H1 (cell line): ENCODE results near the gene TNRC6A. TPM values are rescaled to one million over a fixed set of nuclear protein-coding genes. Genes with fewer than 3 reads are reported as not detected.

Experiments used
- CTCF ChIA-PET: fragments of 300-600 bp; sonication (Branson Sonifier 250); formaldehyde crosslinking; loops from one replicate; lab custom pipeline; 2021; ENCODE audit not compliant: partially characterized antibody; lab: Charles Lee
- POLR2A ChIA-PET: fragments of 300-600 bp; sonication (Branson Sonifier 250); formaldehyde crosslinking; loops from one replicate; lab custom pipeline; 2021; ENCODE audit warnings: inconsistent platforms; ENCODE audit not compliant: partially characterized antibody; lab: Charles Lee
- DNase-seq, 2 experiments: peaks; one replicate each; pipeline versions ENCODE4 v3.0.0 to v3.0.0-alpha.2; 2010 to 2022; ENCODE audit warnings: low spot score in 2 of 2, low read depth in 1 of 2, mixed read lengths in 1 of 2
- FAIRE-seq: peaks from 2 replicates; lab custom pipeline; 2011; peaks lifted over from hg19 to GRCh38; lab: Jason Lieb, UNC
- H2AFZ ChIP-seq: 2 replicates; pipeline ENCODE4 v1.8.1; 2012; ENCODE audit warnings: low read length, inconsistent platforms
- H2AK5ac ChIP-seq: 2 replicates; pipeline ENCODE4 v1.6.1; 2013; ENCODE audit warnings: low read depth, low read length
- H2BK120ac ChIP-seq: replicated peaks from 2 replicates; pipeline ENCODE3; 2013; ENCODE audit warnings: low read depth, low read length, inconsistent platforms
- H2BK12ac ChIP-seq: 2 replicates; pipeline ENCODE4 v1.6.1; 2013; ENCODE audit warnings: low read depth, low read length
- H2BK15ac ChIP-seq: 2 replicates; pipeline ENCODE4 v1.6.1; 2013; ENCODE audit warnings: low read length
- H2BK20ac ChIP-seq: 2 replicates; pipeline ENCODE4 v1.6.1; 2013; ENCODE audit warnings: low read length
- H2BK5ac ChIP-seq: 2 replicates; pipeline ENCODE4 v1.6.1; 2013; ENCODE audit warnings: low read depth, low read length
- H3K14ac ChIP-seq: 2 replicates; pipeline ENCODE4 v1.6.1; 2013; ENCODE audit warnings: inconsistent platforms; ENCODE audit not compliant: insufficient read length
- H3K18ac ChIP-seq: 2 replicates; pipeline ENCODE4 v1.6.1; 2013; ENCODE audit warnings: low read length; ENCODE audit errors: extremely low read depth
- H3K23ac ChIP-seq: 2 replicates; pipeline ENCODE4 v1.6.1; 2013; ENCODE audit warnings: inconsistent platforms; ENCODE audit not compliant: insufficient read length
- H3K23me2 ChIP-seq: 2 replicates; pipeline ENCODE4 v1.6.1; 2013; ENCODE audit warnings: low read depth, low read length
- H3K27ac ChIP-seq: 2 replicates; pipeline ENCODE4 v1.6.1; 2011; ENCODE audit warnings: low read depth, low read length, inconsistent platforms
- H3K27me3 ChIP-seq, 4 experiments: replicated peaks in 1 of 4; 1 replicate in 1 of 4; 2 replicates in 3 of 4; pipeline versions ENCODE4 v1.6.1 to v1.8.1; 2011 to 2013; ENCODE audit warnings: low read length in 3 of 4, mild to moderate bottlenecking in 3 of 4, inconsistent platforms in 2 of 4, mixed read lengths in 2 of 4, moderate library complexity in 1 of 4; ENCODE audit not compliant: control insufficient read depth in 3 of 4, insufficient read depth in 3 of 4; ENCODE audit errors: extremely low read depth in 1 of 4
- H3K36me3 ChIP-seq, 4 experiments: 2 replicates each; pipeline versions ENCODE4 v1.6.1 to v1.8.1; 2011 to 2013; ENCODE audit warnings: mild to moderate bottlenecking in 4 of 4, low read length in 3 of 4, moderate library complexity in 2 of 4, control low read depth in 1 of 4, inconsistent platforms in 1 of 4; ENCODE audit not compliant: insufficient read depth in 4 of 4, control insufficient read depth in 2 of 4
- H3K4ac ChIP-seq: replicated peaks from 2 replicates; pipeline ENCODE3; 2013; ENCODE audit warnings: low read length, low read depth, mixed read lengths, inconsistent platforms; ENCODE audit not compliant: insufficient read length
- H3K4me1 ChIP-seq, 4 experiments: replicated peaks in 1 of 4; 1 replicate in 1 of 4; 2 replicates in 3 of 4; pipeline versions ENCODE4 v1.6.1 to v1.8.1; 2011 to 2013; ENCODE audit warnings: low read length in 3 of 4, inconsistent platforms in 2 of 4, mixed read lengths in 1 of 4; ENCODE audit not compliant: insufficient read depth in 4 of 4, control insufficient read depth in 3 of 4
- H3K4me2 ChIP-seq, 2 experiments: 2 replicates each; pipeline versions ENCODE4 v1.6.1 to v1.8.1; 2011 to 2013; ENCODE audit warnings: low read depth in 2 of 2, low read length in 2 of 2, control low read depth in 1 of 2, inconsistent platforms in 1 of 2, mild to moderate bottlenecking in 1 of 2; ENCODE audit not compliant: insufficient read depth in 1 of 2
- H3K4me3 ChIP-seq, 4 experiments: fragments of 200-600, 300-600 bp in 1 of 4; sonication (generic), shearing (Covaris generic), sonication (Bioruptor Twin) in 1 of 4; 2 replicates each; pipeline versions ENCODE4 v1.5.1 to v1.8.1; 2011 to 2016; ENCODE audit warnings: low read length in 4 of 4, low read depth in 3 of 4, control low read depth in 2 of 4, inconsistent platforms in 2 of 4, mild to moderate bottlenecking in 2 of 4, mixed read lengths in 1 of 4, moderate library complexity in 1 of 4; ENCODE audit not compliant: insufficient read depth in 2 of 4; ENCODE audit errors: extremely low read depth in 1 of 4
- H3K56ac ChIP-seq: replicated peaks from 2 replicates; pipeline ENCODE3; 2013; ENCODE audit warnings: low read depth, mild to moderate bottlenecking, mixed read lengths, low read length, inconsistent platforms; ENCODE audit not compliant: insufficient read length
- H3K79me1 ChIP-seq: 2 replicates; pipeline ENCODE4 v1.6.1; 2013; ENCODE audit warnings: low read depth, low read length, control low read depth
- H3K79me2 ChIP-seq, 2 experiments: 2 replicates each; pipeline versions ENCODE4 v1.6.1 to v1.8.1; 2012 to 2013; ENCODE audit warnings: low read length in 2 of 2, mild to moderate bottlenecking in 2 of 2, inconsistent platforms in 1 of 2; ENCODE audit not compliant: insufficient read depth in 2 of 2, control insufficient read depth in 1 of 2
- H3K9ac ChIP-seq, 4 experiments: replicated peaks in 1 of 4; 1 replicate in 1 of 4; 2 replicates in 3 of 4; pipeline versions ENCODE4 v1.6.1 to v1.8.1; 2011 to 2013; ENCODE audit warnings: low read depth in 3 of 4, low read length in 3 of 4, control low read depth in 2 of 4, mild to moderate bottlenecking in 2 of 4, moderate library complexity in 2 of 4, inconsistent platforms in 1 of 4; ENCODE audit errors: extremely low read depth in 1 of 4
- H3K9me3 ChIP-seq, 2 experiments: 2 replicates each; pipeline versions ENCODE4 v1.6.1 to v1.8.1; 2012 to 2013; ENCODE audit warnings: mild to moderate bottlenecking in 2 of 2, moderate library complexity in 2 of 2, control low read depth in 1 of 2, inconsistent platforms in 1 of 2, low read depth in 1 of 2, low read length in 1 of 2, mixed read lengths in 1 of 2; ENCODE audit not compliant: insufficient read depth in 2 of 2
- H4K20me1 ChIP-seq, 2 experiments: replicated peaks in 1 of 2; 2 replicates each; pipeline versions ENCODE3 to v1.8.1; 2011 to 2013; ENCODE audit warnings: inconsistent platforms in 2 of 2, low read length in 2 of 2, mild to moderate bottlenecking in 1 of 2; ENCODE audit not compliant: insufficient read depth in 2 of 2, control insufficient read depth in 1 of 2
- H4K5ac ChIP-seq: 2 replicates; pipeline ENCODE4 v1.6.1; 2013; ENCODE audit warnings: low read length, low read depth, mixed read lengths, inconsistent platforms; ENCODE audit not compliant: insufficient read length
- H4K8ac ChIP-seq: 2 replicates; pipeline ENCODE4 v1.8.0; 2013; ENCODE audit warnings: mild to moderate bottlenecking, moderate library complexity, low read length, inconsistent platforms; ENCODE audit not compliant: insufficient read depth; ENCODE audit errors: extremely low read depth
- H4K91ac ChIP-seq: replicated peaks from 2 replicates; pipeline ENCODE3; 2013; ENCODE audit warnings: low read length, mixed read lengths, inconsistent platforms; ENCODE audit not compliant: insufficient read length
- CHD1 ChIP-seq: IDR thresholded peaks from 2 replicates; pipeline ENCODE4 v1.6.1; 2012; ENCODE audit warnings: low read depth, low read length, improper control_type of control experiment
- EGR1 ChIP-seq: IDR thresholded peaks from 2 replicates; pipeline ENCODE4 v1.6.1; 2011; ENCODE audit warnings: low read depth, low read length, borderline replicate concordance
- JUN ChIP-seq: IDR thresholded peaks from 2 replicates; pipeline ENCODE4 v1.6.1; 2011; ENCODE audit warnings: low read depth, mild to moderate bottlenecking, improper control_type of control experiment, low read length
- KDM4A ChIP-seq: IDR thresholded peaks from one replicate; pipeline ENCODE4 v1.7.1; 2012; ENCODE audit warnings: low read depth, mild to moderate bottlenecking, moderate library complexity, low read length, inconsistent platforms; ENCODE audit not compliant: severe bottlenecking
- RNF2 ChIP-seq: fragments of 200-900, 300-1000 bp; sonication (generic); IDR thresholded peaks from 2 replicates; pipeline ENCODE4 v1.7.1; 2016; ENCODE audit warnings: borderline replicate concordance, low read depth, mild to moderate bottlenecking, antibody characterized with exemption, low read length; ENCODE audit not compliant: poor library complexity, severe bottlenecking; ENCODE audit errors: missing control alignments
- WGBS, 2 experiments: shearing (Covaris generic) in 1 of 2; methylation state at CpG; one replicate each; pipeline versions ENCODE4 v1.1.6 to v1.1.7; 2013 to 2015; ENCODE audit warnings: low lambda C conversion rate in 2 of 2, mixed read lengths in 2 of 2, inconsistent platforms in 1 of 2, low coverage in 1 of 2, missing lambda C conversion rate in 1 of 2; ENCODE audit not compliant: insufficient replicate concordance in 2 of 2, insufficient coverage in 1 of 2, insufficient read length in 1 of 2; ENCODE audit errors: extremely low coverage in 1 of 2, missing lambda C conversion rate in 1 of 2; 5-methylcytosine and 5-hydroxymethylcytosine counted together
- polyA plus RNA-seq, 7 experiments: library from polyadenylated mRNA; depleted of rRNA in 3 of 7; stranded (reverse) in 5 of 7; unstranded in 2 of 7; fragments of >200 nt in 5 of 7; fragments of 200-250 nt in 2 of 7; gene quantifications; 1 replicate in 5 of 7; 2 replicates in 1 of 7; 4 replicates in 1 of 7; pipeline versions ENCODE4 v1.2.1 to v1.2.3, GENCODE V29; 2011 to 2013; ENCODE audit warnings: missing spikeins in 2 of 7, mixed read lengths in 2 of 7
- total RNA-seq: library from RNA; stranded (reverse); fragmentation: NEBNext Ultra II Directional; extraction: Animal tissue kit (Norgen Biotek cat#: 25700); gene quantifications from 2 replicates; pipeline ENCODE4 v1.2.1, GENCODE V29; 2021

Gene TNRC6A
- total and polyA plus RNA-seq, 2 of the 8 experiments (the other 6 are each of a cell fraction or from before 2014, with no cell fraction given), result 67.6 to 103 TPM

DNA sequence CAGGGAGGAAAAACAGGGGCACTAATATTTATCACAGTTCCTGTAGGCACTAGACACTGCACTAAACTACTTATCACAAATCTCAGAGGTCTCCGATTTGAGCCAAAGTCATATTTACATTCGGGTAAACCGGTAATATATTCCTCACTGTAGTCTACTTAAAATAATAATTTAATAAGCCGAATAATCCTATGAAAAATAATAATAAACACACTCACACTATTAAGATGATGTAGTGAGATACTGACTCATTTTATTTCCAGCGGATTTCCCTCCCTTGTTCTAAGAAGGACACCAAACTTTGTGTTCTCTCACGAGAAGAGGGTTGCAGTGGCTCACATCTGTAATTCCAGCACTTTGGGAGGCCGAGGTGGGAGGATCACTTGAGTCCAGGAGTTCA, 36.6 kb upstream of the TNRC6A start:
- H2BK120ac ChIP-seq, result no peak overlapping the region
- H2BK12ac ChIP-seq, result no peak overlapping the region
- 84% methylated on average over 7 of the region's 7 CpGs; no CpG with 5 or more reads in 1 of the 2 experiments for WGBS, 2 experiments

More for the DNA sequence above, 36.6 kb upstream of the TNRC6A start:
- Histone ChIP-seq H4K5ac (no peak overlapping the region), H2BK20ac (no peak overlapping the region), H3K23ac (no peak overlapping the region), H3K4me2 (no peak overlapping the region), H3K18ac (no peak overlapping the region), H3K4ac (no peak overlapping the region), H3K79me1 (no peaks in the 10 kb centered on the region), H3K79me2 (no peaks in the 10 kb centered on the region), H3K4me3 (no peak overlapping the region), H3K36me3 (no peaks in the 10 kb centered on the region), H2BK5ac (no peak overlapping the region), H3K4me1 (no peaks in the 10 kb centered on the region), H3K9ac (no peak overlapping the region), H4K8ac (no peak overlapping the region), H2AFZ (no peak overlapping the region), H4K20me1 (no peaks in the 10 kb centered on the region), H2BK15ac (no peak overlapping the region), H3K56ac (no peak overlapping the region), H4K91ac (no peak overlapping the region), H3K9me3 (no peaks in the 10 kb centered on the region), H3K23me2 (no peaks in the 10 kb centered on the region), H2AK5ac (no peak overlapping the region), H3K14ac (no peak overlapping the region), H3K27ac (no peak overlapping the region), H3K27me3 (no peaks in the 10 kb centered on the region)
- FAIRE-seq (no peak), DNase-seq (no peak)
- TF ChIP-seq CHD1 (no peak), RNF2 (no peak), KDM4A (no peak), JUN (no peak), EGR1 (no peak)
- POLR2A ChIA-PET, result interaction anchor here (0.5 kb wide), 1 partner anchor 13 kb away, joined by 3 read pairs; no protein-coding TSS in a partner anchor
- CTCF ChIA-PET, result interaction anchor here (0.9 kb wide), 1 partner anchor 61 kb away, joined by 4 read pairs; no protein-coding TSS in a partner anchor
